ENCODE data around the gene UCKL1.

UCKL1 gene

DNA sequence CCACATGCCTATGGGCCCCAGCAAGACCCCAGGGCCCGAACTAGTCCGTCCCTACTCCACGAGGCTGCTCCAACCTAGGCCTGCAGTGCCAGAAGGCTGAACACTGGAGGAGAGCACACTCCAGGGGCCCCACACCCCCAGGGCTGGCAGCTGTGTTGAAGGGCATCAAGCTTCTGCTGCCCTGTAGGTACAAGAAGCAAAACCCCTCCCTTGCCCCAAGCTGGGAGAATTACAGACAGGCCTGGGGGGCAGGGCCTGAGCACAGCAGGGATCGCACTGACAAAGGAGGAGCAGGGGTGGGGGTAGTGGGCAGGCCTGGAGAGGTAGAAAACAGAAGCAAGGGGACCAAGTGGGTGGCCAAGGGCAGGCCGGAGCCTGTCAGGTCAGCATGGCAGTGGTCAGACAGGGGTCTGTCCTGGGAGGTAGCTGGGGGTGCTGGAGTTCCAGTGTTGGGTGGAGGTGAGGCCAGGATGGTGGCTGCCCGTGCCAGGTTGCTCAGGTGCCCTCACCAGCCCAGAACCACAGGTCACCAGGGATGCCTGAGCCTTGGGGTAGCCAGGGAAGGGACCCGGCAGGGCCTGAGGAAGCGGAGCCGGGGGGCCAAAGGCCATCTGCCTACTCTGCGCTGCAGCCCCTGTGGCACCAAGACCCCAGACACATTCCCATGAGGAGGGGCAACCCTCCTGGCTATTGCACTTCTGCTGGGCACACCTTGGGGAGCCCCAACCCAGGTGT is 2.9 kb upstream of the UCKL1 start:
- DNase-seq (ENCODE audit: low read depth) = no peak

DNA sequence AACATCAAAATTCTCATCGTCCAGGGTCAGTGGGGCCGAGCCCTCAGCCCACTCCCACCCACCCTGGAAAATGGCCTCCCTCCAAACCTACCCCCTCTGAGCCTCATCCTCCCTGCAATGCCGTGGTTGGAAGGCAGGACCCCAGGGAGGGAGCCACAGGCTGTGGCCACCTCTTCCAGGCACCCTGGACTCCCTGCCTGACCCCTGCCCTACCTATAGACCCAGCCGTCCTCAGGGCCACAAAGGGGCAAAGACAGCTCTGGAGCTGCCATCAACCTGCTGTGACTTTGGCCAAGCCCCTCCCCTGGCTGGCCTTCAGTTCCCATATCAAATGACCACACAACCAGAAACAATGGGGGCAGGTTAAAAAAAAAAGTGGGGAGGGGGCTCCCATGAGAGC is 2.3 kb upstream of the UCKL1 start:
- DNase-seq (ENCODE audit: low read depth) = no peak

DNA sequence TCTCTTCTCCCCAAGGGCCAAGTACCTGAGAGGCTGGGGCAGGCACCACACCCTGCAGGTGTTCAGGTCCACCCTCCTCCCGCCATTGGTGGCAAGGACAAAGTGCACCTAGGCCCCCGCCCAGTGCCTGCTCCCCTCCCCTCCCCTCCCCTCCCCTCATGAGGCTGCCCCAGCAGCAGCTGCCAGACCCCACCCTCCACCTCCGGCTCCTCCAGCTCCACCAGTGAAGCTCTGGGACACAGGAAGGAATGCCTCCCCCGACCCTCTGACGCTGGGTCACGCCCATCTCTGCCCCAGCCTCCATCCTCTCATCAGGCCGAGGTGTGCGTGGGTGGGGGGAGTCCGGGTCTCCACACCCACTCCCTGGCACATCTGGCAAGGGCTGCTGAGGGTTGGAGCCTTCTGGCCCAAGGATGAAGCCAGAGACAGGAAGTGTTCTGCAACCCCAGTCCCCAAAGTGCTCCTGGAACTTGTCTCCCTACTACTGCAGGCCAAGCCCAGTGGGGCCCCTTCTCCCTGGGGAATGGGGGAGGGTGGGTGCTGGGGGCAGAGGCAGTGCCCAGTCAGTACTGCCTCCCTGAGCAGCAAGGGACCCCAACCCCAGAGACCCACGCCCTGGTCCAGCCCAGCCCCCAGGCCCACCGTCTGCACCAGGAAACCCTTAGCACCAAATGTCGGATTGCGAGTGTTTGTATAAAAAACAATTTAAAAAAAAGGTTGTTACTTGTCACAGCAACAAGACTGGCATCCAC is 1.6 kb upstream of the UCKL1 start:
- DNase-seq (ENCODE audit: low read depth) = no peak

DNA sequence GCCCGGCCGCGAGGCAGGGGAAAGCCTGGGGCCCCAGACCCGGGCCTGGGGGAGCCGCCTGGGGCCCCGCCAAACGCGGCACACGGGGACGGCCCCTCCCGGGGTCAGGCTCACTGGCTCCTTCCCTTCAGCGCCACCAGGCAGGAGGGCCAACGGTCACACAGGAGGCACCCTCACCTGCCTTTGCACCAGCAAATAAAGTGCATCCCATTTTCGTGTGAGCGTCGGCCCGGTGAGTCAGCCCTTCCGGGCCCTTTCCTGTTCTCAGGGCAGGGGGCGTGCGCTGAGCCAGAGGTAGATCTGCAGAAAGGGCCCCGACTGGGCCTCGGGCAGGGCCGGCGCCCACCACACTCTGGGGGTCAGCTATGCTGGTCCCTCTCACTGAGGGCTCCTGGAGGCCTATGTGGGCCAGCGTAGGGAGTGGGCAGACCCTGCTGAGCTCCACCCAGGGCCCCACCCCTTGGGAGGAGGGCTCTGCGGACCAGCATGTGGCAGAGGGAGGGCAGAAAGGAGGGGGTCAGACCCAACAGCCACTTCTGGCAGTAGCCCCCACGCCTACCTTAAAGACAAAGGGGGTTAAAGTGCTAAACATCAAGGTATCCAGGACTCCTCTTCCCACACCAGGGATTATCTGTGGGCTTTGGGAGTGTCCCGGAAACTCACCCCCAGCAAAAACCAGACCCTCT is 931 bp upstream of the UCKL1 start:
- DNase-seq (ENCODE audit: low read depth) = no peak

DNA sequence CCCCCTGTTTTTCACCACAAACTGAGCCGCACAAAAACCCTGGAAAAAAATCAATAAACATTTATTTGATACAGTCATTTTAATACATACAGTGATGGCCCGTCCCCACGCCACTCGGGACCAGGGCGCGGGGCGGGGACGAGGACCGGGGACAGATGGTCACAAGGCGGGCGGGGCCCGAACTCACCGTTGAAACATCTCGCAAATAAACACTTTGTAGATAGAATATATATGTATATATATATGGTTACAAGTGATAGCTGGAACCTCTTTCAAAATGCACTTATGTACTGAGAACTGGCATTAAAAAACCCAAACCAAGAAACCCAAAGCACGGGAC is 418 bp upstream of the UCKL1 start:
- DNase-seq (ENCODE audit: low read depth) = no peak

DNA sequence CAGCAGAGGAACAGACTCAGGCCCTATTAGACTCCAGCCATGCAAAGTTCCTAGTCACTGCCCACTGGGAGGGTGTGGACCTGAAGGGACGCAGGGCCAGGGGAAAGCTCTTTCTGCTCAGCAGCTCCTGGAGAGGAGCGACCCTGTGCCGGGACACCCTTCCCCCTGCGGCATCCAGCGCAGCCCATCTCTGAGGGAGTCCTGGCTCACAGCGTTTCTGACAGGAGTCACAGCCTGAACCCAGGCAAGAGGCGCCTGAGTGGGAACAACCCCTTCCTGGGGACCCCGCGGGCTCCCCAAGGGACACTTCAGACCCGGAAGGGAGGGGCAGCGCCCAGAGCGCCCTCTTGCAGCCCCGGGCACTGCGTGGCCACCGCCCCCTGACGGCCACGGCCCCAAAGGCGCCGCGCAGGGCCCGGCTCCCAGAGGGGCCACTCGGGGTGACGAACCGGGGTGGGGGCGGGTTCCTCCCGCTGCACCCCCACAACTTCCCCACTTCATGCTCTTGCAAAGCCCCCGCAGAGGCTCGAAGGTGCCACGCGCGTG is 862 bp downstream of the UCKL1 start:
- no peak for DNase-seq (ENCODE audit: low read depth)

DNA sequence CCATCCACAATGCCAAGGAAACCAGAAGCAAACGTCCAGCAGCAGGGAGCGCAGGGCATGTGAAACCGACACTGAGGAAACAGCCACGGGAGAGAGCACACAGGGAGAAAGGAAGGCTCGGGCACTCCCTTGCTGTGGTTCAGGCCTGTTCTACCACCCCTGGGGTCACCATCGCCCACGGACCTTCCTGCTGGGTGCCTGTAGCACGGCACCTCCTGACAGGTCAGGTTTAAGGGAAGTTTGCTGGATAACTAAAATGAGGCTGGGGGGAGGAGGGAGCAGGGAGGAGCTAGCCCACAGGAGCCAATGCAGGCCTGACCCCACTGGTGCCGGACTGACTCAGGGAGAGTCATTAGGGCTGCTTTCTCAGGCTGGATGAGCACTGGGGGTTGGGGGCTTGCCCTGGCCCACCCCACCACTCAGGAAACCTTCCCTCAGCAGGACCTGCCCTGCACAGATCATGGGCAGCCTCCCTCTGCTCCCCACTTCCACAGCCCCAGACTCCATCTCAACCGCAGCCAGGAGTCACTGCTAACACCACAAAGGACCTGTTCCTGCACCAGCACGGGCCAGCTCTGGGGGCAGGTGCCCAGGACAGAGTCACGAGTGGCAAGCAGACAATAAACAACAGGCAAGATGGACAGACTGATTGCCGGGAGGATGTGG is 2.3 kb downstream of the UCKL1 start:
- no peak for DNase-seq (ENCODE audit: low read depth)

DNA sequence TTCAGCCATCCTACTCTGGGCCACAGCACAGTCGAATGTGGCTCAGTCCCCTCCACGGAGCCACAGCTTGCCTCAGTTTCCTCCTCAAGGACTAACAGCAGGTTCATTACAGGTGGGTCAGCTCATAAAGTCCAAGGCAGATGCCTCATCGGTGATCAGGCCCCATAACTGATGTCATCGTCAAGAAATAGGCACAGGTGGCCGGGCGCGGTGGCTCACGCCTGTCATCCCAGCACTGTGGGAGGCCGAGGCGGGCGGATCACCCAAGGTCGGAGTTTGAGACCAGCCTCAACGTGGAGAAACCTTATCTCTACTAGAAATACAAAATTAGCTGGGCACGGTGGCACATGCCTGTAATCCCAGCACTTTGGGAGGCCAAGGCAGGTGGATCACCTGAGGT is 3.4 kb downstream of the UCKL1 start:
- DNase-seq (ENCODE audit: low read depth) = no peak

DNA sequence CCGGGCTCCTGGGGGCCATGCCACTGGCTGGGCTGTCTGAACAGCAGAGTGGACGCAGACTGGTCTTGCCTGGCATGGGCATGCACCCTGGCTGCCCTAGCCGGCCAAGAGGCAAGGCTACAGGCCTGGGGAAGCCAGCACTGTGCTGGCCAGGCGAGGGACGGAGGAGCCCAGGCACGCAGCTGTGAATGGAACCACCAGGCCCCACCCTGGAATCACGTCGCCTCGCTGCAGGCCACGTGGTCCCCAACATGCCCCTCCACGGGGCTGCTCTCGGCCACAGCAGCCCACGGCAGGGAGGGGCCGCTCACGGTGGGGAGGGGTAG is 4.0 kb downstream of the UCKL1 start:
- DNase-seq (ENCODE audit: low read depth) = no peak

DNA sequence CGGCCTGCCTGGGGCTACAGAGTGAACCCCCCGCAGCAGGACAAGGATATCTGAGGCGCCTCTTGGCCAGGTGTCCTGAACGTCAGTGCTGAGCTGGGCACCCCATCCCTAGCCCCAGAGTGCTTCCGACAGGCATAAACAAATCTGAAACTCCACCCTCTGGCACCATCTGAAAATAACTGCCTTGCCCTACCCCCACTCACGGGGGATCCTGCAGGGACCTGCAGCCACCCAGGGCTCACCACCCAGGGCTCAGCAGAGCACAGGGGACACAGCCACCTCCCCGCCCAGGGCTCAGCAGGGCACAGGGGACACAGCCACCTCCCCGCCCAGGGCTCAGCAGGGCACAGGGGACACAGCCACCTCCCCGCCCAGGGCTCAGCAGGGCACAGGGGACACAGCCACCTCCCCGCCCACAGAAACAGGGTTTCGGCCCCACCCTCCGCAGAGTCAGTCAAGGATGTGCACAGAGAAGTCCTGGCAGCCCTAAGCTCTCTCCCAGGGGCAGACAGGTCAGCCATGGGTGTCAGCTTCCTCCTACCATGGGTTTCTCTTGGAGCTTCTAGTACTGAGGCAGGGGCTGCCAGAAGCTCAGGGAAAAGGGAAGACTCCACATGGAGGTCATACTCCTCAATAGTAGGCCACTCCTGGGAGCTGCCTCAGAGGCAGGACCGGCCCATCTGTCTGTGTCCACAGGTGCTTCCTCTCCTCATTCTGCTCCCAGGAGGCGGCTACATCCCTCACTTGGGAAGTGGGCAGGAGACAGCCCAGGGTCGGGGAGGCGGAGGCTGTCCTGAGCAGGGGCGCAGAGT is 4.6 kb downstream of the UCKL1 start:
- DNase-seq (ENCODE audit: low read depth) = no peak

DNA sequence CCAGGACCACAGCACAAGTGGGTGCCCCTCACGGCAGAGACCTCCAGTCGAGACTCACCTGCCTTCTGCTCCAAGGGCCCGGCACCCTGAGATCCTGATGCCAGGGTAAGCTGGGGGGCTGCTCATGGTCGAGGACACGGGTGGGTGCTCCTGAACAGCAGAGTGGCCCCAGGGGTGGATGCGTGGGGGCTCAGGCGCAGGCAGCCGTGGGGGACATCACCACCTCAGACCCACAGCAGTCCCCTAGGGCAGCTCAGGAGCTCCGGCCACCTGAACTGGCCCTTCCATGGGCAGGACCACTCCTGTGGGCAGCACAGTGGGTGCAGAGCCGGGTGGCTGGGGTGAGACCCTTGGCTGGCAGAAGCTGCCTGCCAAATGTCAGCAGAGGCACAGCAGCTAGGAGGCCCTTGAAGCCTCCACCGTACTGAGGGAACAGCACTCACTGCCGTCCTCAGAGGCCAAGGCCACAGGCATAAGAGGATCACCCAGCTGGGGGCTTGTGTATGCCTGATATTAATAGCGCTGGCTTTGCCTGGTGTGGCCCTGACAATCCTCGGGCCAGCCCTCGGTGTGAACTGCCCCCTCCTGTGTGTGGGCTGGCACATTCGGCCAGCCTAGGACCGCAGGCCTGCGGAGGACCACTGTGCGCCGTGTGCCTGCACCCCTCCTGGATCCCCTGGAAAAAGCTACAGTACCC is 5.4 kb downstream of the UCKL1 start:
- no peak for DNase-seq (ENCODE audit: low read depth)

DNA sequence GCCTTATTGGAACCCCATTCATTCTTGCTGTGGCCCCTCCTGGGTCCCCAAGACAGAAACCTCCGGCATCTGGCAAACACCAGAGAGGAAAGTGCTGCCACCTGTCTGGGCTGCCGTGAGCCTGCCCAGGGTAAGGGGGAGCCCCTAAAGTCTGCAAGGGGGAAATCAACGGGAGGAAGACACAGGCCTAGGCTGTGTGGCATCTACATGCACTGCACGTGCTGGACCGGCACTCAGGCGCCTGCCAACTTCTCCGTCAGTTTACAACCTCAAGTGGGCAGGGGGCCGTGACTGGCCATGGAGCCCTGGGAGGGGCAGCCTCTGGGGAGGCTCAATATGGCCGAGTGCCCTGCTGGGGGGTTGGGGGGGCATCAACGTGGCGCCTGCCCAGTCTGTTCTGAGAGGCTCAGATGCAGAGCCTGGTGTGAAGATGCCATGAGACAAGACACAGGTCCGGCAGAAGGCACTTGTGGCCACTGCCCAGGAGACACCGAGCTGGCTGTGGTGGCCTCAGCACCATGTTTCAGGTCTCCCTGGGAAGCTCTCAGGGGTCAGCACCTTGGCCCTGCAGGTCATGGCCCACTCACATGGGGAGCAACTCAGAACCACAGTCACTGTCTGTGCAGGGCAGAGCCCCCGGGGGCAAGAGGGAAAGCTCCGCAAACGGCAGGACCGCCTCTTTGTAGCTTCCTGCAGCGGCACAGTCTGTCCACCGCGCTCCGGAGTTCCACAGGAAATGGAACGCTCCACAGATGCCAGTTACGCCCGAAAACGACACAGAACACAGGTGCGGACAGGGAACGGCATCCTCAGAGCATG is 8.4 kb downstream of the UCKL1 start:
- no peak for DNase-seq (ENCODE audit: low read depth)

DNA sequence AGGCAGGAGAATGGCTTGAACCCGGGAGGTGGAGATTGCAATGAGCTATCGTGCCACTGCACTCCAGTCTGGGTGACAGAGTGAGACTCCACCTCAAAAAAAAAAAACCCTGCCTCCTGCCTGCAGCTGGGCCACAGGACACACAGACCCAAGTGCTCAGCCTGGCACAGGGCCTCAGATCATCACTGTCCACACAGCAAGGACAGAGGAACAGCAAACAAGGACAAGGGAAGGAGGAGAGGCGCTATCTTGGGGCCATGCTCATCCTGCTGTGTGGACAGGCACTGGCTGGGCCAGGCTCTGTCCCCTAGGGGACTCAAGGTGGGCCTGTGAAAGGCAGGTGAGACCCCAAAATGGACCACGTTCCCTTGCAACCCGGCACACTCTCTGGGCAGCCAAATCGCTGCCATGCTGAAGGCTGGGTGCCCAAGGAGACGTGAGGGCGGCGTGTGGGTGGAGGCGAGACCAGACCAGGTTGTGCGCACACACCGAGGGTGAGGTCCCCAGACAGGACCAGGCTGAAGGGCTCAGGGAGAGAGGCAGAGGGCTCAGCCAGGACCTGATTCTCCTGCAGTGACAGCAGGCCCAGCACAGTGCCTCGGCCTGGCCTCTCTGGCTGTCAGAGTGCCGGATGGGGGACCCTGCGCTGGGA is 9.1 kb downstream of the UCKL1 start:
- no peak for DNase-seq (ENCODE audit: low read depth)

DNA sequence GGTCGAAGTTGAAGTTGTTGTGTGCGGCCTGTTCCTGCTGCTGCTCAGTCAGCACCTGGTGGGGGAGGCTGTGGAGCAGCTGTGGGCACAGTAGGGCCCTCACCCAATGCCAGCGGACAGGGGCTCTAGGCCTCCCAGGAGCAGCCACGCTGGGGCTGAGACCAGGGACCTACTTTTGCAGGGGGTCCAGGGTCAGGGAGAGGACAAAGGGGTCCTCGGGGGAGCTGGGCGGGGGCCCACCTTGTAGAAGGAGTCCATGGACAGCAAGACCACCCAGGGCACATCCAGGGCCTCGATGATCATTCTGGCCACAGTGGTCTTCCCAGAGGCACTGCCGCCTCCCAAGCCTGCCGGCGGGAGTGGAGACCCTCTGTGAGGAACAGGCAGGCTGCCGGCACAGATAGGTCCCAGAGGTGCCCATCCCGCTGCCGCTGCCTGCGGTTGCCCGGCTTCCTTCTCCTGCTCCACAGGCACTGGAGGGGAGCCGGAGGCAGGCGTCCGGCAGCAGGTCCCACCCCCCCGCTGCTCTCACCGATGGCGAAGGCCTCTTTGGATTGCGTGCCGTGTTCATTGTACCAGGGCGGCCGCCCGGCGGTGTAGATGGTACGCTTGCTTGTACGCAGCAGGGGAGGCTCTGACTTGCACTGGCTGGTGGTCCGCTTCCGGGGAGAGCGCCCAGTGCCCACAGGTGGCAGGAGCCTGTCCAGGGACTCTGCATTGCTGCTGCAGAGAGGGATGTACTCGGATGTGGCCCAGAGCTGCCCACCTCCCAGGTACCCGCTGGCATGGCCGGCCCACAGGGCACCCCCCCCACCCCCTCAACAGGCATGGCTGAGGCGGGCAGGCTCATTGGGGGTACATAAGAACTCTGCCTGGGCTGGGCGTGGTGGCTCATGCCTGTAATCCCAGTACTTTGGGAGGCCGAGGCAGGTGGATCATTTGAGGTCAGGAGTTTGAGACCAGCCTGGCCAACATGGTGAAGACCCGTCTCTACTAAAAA is 10.0 kb downstream of the UCKL1 start:
- DNase-seq (ENCODE audit: low read depth) = no peak

DNA sequence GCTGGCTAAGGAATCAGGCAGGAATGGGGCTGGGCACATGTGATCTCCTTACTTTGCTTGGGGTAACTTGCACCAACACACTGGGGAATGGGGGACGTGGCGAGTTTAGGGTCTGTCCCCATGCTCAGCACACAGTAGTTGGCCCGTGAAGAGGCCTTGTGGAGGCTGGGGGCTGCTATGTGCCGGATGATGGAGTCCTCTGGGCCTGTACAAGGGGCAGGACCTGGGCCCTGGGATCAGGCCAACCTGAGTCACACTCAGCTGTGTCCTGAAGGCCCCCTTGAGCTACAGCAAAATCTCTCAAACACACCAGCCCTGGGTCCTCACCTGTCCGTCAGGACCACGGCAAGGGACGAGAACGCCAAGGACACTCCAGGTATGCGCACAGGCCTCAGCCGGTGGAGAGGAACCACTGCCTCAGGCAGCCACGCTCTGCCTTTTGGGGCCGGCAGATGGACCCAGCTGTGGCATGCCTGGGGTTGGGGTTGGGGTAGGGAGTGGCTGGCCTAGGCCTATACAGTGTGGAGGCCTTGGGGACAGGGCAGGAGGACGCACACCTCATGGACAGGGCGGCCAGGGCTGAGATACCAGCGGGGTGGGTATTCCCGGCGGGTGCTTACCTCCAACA is 11.1 kb downstream of the UCKL1 start:
- DNase-seq (ENCODE audit: low read depth) = no peak

DNA sequence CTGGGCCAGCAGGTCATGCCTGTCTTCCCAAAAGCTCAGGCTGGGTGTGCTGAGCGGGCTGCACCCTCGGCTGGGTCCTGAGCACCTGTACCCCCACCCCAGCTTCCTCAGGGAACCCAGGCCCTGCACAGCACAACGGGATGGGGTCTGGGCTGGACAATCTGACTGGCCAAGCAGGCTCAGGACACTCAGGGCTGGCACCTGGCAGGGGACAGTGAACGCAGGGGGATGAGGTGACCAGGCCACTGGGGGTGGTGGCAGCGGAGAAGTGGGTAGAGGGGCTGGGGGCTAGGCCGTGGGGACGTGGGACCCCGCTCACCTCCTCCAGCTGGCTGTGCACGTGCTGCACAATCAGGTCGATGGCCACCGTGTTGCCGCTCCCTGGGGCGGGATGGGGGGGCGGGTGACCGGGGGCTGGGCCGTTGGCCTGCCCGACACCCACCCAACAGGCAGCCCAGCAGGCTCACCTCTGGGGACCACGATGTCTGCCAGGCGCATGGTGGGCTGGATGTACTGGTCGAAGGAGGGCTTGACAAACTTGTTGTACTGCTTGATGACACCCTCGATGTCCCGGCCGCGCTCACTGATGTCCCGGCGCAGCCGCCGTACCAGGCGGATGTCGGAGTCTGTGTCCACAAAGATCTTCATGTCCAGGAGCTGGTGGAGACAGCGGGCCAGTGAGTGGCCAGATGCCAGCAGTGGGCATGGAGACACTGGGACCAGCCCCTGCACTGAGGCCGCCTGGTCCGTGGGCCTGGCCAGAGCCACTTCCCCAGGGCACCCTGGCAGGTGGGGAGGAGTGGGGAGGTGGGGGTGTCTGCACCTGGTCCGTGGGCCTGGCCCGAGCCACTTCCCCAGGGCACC is 11.9 kb downstream of the UCKL1 start:
- DNase-seq (ENCODE audit: low read depth) = no peak

DNA sequence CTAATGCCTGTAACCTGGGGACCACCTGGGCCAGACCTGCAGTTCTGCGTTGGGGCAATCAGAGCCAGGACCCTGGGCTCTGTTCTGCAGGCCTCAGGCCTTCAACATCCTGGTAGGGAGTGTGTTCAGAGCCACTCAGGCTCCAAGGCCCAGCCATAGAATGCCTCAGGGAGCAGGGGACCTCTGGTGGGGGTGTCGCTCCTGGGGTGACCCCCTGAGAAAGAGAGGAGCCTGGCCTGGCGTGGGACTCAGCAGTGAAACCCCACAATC is 12.5 kb downstream of the UCKL1 start:
- no peak for DNase-seq (ENCODE audit: low read depth)
